Upper lobe of left lung (tissue), 4 donors: ENCODE results near the gene CMYA5.

Experiments used
- EP300 ChIP-seq, 4 donors: sonication (generic); formaldehyde crosslinking; IDR thresholded peaks; one replicate each; pipeline ENCODE4 v1.5.1; 2017; ENCODE audit warnings: antibody characterized with exemption in 4 of 4, control low read depth in 2 of 4
- POLR2A ChIP-seq, 4 donors: fragments of 450-650 bp; IDR thresholded peaks; one replicate each; pipeline ENCODE4 v1.5.1; 2016 to 2017; ENCODE audit warnings: antibody characterized with exemption in 4 of 4, mild to moderate bottlenecking in 2 of 4
- POLR2AphosphoS5 ChIP-seq, 2 donors: sonication (generic); formaldehyde crosslinking; IDR thresholded peaks; one replicate each; pipeline ENCODE4 v1.5.1; 2017; ENCODE audit warnings: antibody characterized with exemption in 2 of 2
- TF ChIP-seq, protein P1 (sequence below), 6 experiments: fragments of 450-650 bp in 4 of 6; fragments of 200-600 bp in 2 of 6; sonication (generic) in 2 of 6; IDR thresholded peaks; one replicate each; pipeline ENCODE4 v1.5.1; 2016 to 2019; ENCODE audit warnings: antibody characterized with exemption in 6 of 6

DNA sequence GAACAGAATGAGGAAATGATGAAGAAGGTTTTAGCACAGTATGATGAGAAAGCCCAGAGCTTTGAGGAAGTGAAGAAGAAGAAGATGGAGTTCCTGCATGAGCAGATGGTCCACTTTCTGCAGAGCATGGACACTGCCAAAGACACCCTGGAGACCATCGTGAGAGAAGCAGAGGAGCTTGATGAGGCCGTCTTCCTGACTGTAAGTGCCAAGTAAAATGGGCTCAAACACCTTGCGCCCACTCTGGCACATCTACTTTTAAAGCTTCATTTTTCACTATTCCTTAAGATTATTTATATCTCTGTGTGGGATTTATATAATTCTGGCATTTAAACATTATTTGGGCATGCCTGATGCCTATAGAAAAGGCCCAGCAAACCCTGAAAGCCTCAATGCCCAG lies 55.6 kb downstream of the CMYA5 start:
- TF ChIP-seq, protein P1, sequence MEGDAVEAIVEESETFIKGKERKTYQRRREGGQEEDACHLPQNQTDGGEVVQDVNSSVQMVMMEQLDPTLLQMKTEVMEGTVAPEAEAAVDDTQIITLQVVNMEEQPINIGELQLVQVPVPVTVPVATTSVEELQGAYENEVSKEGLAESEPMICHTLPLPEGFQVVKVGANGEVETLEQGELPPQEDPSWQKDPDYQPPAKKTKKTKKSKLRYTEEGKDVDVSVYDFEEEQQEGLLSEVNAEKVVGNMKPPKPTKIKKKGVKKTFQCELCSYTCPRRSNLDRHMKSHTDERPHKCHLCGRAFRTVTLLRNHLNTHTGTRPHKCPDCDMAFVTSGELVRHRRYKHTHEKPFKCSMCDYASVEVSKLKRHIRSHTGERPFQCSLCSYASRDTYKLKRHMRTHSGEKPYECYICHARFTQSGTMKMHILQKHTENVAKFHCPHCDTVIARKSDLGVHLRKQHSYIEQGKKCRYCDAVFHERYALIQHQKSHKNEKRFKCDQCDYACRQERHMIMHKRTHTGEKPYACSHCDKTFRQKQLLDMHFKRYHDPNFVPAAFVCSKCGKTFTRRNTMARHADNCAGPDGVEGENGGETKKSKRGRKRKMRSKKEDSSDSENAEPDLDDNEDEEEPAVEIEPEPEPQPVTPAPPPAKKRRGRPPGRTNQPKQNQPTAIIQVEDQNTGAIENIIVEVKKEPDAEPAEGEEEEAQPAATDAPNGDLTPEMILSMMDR (IDR thresholded peaks at IDR 0.05): no peak
- no peak for TF ChIP-seq POLR2A (IDR thresholded peaks at IDR 0.05)
- TF ChIP-seq EP300 (IDR thresholded peaks at IDR 0.05): no peak
- no peak for TF ChIP-seq POLR2AphosphoS5 (IDR thresholded peaks at IDR 0.05)
